NOMO-1 treated with DMSO at 0.1 percent for 48 hours (cell line): Measurements from ENCODE around the gene SH2B3.
"Not testable (repeated sequence)": the region's sequence is repeated elsewhere in the genome, so short reads cannot be mapped to it uniquely, and the experiment has no call there.

ENCODE experiments used
- DNase-seq: peaks from one replicate; lab custom pipeline; 2025; ENCODE audit not compliant: unreplicated experiment; lab: John Stamatoyannopoulos, UW

Gene SH2B3

DNA sequence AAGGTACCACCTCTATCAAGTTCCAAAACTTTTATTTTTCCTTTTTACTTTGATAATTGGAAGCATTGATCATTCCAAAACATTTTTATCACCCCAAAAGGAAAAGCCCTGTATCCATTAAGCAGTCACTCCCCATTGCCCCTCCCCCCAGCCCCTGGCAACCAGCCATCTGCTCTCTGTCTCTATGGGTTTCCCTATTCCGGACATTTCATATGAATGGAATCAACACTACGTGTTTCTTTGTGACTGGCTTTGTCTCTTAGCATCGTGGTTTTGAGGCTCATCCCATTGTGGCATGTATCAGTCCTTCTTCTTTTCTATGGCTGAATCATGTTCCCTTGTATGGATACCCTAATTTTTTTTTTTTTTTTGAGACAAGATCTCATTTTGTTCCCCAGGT is 18.8 kb upstream of the SH2B3 start:
- DNase-seq = no peak

DNA sequence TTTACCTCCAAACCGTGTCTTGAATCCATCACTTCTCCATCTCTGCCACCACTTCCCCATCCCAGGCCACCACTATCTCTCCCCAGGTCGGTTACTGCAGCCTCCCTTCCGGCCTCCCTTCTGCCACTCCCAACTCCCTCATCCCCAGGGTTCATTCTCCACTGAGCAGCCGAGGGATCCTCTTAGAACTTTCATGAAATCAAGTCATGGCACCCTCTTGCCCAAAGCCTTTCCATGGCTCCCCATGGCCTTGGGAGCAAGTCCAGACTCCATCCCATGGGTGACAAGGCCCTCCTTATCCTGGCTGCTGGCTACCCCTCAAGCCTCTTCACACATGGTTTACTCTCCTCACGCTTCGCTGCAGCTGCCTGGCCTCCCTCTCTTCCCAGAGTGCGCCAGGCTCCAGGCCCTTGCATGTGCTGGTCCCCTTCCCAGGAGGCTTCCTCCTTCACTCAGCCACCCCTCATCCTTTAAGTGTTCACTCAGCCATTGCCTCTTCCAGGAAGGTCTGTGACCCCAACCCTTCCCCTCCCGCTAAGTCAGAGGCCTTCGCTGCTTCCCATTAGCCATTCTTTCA is 17.9 kb upstream of the SH2B3 start:
- no peak for DNase-seq

DNA sequence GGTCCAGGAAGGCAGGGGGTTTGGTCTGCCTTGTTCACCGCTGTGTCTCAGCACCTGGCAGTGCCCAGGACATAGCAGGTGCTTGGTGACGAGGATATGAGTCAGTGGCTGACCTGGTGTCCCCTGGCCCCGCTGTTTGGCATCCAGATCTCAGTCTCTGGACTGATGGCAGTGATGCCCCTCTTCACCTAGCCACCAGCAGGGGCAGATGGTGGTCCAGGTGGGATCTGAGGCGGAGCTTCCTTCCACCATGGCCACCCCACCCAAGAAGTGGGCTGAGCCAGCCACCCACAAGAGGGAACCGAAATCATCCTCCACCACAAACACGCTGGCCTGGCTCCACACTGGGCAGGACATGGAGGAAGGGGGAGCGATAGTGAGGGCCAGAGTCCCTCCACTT is 16.1 kb upstream of the SH2B3 start:
- DNase-seq = no peak

DNA sequence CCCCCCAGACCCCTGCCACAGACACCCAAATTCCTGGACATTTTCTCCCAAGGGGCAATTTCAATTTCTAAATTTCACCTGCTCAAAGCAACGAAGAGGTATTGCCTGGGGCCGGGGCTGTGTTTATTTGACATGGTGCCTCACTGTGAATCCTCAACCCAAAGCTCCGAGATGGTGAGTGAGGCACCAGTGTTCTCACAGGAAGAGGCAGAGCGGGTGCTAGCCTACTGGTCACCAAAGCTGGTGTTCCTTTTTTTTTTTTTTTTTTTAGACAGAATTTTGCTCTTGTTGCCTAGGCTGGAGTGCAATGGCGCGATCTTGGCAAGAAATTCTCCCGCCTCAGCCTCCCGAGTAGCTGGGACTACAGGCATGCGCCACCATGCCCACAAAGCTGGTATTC is 14.8 kb upstream of the SH2B3 start:
- no peak for DNase-seq

DNA sequence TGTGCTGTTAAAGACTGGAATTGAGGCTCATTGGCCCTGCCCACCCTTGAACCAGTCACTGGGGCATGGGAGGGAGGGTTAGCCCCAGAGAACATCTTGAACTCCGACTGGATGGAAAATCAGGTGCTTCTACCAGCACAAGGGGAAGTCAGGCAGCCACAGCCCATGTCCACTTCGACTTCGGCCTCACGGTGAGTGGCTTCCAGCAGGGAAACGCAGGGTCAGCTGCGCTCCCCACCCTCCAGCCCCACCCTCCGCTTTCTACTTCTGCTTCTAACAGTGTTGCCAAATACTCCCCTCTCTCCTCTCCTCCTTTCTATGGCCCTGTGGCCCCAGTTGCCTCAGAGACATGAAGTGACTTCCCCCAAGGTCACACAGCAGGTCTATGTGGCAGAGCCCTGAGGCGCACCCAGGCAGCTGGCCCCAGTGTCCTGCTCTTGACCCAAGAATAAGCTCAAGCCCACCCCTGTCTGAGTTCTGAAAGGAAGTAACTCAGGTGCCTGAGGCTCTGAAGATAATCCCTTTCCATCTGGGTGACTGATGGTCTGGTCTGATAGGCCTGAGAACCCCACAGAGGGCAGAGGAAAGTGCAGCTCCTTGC is 11.9 kb upstream of the SH2B3 start:
- peak; percentile 93 for DNase-seq

DNA sequence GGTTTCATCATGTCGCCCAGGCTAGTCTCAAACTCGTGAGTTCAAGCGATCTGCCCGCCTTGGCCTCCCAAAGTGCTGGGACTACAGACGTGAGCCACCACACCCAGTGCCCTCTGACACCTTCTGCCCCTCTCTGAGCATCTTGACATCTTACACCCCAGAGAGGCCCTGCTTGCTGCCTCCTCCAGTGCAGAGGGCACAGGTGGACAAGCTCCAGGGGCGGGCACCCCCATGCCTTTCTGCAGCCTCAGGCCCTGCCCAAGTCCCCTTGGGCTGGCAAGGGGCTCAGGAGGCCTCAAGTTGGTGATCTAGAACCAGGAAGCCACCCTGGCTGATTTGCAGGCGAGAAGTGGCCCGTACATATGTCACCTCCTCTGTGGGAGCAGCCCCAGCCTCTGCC is 11.2 kb upstream of the SH2B3 start:
- no peak for DNase-seq

DNA sequence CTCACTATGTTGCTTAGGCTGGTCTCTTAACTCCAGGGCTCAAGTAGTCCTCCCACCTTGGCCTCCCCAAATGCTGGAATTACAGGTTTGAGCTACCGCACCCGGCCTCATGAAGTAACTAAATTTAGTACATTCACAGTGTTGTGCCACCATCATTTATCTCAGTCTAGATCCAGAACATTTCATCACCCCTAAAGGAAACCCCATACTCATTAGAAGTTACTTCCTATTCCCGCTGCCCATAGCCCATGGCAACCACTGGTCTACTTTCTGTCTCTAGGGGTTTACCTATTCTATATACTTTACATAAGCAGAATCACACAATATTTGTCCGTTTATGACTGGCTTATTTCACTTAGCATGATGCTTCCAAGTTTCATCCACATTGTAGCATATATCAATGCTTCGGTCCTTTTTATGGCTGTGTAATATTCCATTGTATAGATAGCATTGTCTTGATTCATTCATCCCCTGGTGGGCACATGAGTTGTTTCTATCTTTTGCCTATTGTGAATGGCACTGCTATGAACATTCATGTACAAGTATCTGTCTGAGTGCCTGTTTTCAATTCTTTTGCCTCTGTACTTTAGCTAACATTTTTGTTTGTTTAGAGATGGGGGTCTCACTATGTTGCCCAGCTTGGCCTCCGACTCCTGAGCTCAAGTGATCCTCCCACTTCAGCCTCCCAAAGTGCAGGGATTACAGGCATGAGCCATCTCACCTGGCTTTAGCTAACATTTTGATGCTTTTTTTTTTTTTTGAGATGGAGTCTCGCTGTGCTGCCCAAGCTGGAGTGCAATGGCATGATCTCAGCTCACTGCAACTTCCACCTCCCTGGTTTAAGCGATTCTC is 10.2 kb upstream of the SH2B3 start:
- DNase-seq = peak; percentile 52

DNA sequence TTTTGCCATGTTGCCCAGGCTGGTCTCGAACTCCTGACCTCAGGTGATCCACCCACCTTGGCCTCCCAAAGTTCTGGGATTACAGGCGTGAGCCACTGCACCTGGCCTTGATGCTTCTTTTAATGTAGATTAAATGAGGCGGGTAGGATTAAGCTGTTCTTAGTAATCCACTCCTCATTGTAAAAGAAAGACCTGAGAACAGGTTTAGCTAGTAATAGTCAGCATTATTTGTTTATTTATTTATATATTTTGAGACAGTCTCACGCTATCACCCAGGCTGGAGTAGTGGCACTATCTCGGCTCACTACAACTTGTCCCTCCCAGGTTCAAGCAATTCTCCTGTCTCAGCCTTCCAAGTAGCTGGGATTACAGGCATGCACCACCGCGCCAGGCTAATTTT is 9.5 kb upstream of the SH2B3 start:
- DNase-seq = not testable (repeated sequence)

DNA sequence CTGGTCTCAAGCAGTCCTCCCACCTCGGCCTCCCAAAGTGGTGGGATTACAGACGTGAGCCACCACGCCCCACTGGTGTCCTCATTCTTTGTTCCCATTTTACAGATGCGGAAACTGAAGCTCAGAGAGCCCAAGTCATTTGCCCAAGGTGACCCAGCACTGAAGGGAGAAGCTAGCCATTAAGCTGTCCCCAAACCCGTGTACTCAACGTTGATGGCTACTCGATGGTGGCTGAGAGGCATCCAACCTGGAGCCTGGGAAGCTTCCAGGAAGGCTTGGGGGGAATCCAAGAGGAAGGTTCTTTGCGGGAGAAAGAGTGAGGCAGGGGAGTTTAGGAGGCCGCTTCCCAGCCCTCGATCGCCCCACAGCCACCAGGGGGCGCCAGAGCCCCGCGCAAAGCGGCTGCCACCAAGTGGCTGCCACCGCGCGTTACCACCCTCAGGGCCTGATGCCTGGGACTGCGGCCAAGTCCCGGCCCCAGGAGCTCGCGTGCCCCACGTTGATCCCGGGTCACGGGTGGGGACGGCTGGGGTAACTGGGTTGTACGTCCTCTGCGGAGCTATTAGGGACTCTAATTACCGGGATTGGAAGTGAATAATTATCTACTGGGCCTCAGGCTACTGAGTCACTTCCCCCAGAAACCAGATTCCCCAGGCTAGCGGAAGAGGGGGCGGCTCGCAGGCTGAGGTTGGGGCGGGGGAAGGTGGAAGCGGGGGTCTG is 8.8 kb upstream of the SH2B3 start:
- DNase-seq = peak; percentile 74

DNA sequence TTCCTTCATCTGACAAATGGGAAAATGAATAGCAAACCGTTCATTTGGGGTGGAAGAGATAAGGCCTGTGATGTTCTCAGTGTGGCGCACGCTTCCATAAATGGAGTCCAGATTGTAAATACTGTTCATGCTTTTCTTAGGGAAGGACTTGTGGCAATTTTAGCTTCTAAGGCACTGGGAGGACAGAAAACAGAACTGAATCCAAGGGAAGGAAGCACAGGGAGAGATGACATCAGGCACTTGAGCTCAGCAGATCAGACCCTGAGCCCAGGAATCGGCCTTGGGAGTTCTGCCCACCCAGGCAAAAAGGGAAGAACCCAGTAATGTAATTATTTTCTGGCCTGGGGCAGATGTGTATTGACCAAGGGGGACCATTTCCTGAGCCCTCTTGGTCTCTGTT is 7.2 kb upstream of the SH2B3 start:
- DNase-seq = no peak

DNA sequence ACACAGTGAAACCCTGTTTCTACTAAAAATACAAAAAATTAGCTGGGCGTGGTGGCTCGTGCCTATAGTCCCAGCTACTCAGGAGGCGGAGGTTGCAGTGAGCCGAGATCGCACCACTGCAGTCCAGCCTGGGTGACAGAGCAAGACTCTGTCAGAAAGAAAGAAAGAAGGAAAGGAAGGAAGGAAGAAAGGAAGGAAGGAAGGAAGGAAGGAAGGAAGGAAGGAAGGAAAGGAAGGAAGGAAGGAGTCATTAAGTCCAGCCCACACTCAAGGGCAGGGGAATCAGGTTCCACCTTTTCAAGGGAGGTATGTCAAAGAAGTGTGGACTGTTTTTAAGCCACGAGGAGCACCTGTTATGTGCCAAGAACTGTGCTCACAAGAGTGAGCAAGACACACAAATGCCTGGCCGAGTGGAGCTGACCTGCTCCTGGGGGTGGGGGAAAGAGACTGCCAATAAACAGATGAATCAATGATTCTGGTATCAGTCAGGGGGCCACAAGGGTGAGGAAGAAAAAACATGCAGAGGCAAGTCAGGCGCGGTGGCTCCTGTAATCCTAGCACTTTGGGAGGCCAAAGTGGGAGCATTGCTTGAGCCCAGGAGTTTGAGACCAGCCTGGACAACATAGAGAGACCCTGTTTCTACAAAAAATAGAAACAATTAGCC is 5.8 kb upstream of the SH2B3 start:
- not testable (repeated sequence) for DNase-seq

DNA sequence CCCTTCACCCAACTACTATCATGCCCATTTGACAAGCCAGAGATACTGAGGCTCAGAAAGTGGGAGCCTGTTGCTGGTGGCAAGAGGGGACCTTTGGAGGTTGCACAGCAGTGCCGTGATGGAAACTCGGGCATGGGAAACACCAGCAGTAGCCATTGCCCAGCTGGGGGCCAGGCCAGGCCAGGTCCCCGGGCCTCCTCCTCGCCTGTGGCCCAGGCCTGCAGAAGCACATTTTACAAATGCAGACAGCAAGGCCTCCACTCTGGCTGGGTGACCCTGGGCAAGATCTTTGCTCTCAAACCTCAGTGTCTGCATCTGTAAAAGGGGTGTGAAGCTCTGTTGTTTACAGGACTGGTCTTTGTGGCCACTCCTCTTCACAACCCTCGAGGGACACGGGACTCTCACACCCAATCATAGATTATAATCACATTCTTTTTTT is 4.5 kb upstream of the SH2B3 start:
- no peak for DNase-seq

DNA sequence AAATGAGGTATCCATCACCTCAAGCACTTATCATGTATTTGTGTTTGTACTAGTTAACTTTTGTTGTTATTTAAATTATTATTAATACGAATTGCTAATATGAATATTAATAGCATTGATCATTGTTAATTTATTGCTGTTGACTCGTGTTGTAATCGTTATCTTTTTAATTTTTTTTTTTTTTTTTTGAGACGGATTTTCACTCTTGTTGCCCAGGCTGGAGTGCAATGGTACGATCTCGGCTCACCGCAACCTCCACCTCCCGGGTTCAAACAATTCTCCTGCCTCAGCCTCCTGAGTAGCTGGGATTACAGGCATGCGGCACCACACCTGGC is 3.3 kb upstream of the SH2B3 start:
- not testable (repeated sequence) for DNase-seq

DNA sequence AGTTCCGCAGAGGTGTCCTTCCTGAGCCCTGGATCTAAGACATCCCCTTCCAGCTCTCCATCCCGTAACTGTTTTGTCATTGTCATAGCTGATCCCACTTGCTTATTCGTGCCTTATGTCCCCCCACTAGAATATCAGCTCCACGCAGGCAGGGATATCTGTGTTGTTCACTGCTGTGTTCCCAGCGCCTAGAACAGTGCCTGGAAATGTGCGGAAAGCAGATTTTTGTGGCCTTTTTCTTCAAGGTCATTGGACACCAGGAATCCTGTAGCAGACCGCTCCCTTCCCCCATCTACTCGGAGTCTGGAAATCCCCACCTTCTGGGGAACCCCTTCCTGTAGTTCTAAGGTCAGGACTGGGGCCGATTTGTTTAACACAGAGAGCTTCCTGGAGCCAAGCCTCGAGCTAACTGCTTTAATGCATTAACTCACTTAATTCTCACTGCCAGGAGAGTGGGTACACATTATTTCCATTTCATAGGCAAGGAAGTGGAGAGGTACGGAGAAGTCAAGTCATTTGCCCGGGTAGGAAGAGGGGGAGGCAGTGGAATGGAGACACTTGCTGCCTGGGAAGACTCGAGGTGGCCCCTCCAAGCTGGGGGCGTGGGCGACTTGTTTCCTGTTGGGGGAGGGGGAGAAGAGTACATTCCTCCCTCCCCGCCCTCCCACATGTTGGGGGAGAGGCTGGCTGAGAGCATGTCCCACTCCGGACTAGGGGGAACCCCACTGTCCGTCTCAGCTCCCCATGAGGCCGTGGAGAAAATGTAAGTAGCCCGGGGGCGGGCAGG is 1.2 kb upstream of the SH2B3 start:
- no peak for DNase-seq

DNA sequence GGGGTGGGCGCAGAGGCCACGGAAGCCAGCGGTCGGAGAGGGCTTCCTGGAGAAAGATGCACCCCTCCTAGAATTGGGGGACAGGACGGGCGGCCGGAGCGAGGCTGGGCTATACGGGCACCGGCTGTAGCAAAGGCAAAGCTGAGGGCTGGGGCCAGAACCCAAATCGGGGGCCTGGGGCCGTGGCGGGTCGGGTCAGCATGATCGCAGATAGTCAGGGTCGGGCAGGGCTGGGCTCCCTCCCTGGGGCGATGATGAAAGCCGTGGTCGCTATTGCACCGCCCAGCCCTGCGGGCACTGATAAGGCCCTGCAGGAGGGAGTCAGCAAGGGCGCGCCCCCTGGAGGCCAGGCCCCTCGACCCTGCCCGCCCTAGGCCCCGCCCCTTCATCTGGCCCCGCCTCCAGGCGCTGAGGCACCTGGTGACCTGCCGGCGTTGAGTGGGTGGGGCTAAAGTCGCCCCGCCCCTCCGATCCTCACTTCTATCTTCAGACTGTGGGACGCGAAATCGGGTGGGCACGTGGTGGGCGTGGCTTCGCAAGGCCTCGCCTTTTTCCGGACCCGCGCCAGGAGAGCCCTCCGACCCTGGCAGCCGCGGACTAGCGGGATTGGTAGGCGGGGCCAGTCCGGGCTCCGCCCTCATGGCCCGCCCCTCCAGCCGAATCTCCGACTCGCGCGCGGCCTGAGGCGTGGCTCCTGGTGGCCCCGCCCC is 419 bp upstream of the SH2B3 start:
- peak; percentile 97 for DNase-seq

DNA sequence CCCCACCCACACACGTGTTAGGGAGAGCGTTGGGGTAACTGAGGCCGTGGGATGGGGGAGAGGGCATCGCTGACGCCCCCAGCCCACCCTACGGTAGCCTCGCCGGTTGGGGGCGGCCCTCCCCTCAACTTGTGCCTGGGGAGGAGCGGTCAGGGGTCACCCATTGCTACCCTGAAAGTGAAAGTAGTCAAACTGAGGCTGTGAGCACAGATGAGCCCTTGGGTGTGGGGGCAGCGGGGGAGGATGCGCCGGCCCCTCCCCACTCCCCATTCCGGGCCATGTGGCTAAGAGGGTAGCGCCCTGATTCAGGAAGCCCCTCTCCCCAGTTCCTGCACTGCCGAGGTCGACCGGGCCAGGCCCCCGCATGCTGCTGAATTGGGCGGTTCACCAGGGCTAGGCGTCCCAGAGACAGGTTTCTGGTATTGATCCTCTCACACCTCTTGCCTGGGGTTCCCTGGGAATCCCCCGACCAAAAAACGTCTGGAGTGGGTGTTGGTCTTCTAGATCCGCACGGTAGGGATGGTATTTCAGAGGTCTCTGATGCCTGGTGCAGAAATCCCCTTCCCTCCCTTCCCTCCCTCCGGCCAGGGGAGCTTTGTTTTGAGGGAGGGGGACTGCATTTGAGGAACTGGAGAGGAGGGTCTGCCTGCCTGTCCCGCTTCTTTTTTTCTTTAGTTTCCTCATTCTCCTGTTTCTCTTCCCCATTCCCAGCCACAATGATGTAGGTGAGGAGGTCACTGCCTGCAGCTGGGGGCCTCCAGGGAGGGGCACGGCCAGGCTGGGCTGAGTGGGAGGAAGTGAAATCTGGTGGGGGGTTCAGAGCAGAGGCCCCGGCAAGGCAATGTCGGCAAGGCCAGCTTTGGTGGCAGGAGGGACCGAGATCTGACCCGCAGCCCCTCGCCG is 1.0 kb downstream of the SH2B3 start:
- peak; percentile 85 for DNase-seq

DNA sequence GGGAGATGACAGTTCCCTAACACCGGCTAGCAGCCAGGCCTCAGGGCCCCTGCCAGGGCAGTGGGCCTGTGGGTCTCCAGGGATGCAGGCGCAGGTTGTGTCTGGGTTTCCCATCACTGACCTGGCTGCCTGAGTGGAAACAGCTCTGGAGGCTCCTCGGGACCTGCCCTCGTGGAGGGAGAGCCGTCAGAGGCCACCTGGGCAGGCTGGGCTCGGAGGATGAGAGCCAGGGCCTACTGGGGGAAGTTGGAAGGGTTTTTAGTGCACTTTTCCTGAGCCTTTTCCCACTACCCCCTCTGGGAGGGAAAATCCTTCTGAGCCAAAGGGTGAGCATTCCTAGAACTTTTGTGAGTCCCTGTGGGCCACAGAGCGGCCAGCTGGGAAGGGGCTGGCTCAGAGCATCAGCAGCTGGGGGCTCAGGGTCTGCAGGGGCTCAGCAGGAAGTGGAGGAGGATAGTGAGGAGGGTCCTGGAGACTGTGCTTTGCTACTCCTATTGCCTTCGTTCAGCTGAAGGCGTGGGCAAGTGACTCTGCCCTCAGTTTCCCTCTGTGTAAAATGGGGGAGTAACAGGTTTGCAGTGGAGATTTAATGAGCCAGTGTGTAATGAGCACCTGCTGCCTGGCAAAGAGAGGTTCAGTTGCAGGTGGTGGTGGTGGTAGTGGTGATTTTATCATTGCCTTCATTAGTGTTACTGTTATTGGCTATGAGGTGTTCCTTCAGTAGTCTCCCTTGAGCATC is 1.8 kb downstream of the SH2B3 start:
- no peak for DNase-seq

DNA sequence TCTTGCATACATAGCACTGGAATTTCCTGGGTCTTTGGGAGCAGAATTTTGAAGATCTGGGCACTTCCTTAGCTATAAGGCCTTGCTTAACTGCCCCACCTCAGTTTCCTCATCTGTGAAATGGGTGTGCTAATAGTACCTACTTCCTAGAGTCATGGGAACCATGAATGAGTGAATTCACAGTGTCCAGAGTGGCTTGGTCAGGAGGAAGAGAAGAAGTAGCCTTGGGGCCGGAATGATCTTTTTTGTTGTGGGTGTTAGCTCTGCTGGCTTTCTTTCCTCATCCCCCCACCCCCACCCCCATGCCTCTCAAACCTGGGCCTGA is 2.4 kb downstream of the SH2B3 start:
- DNase-seq = no peak
